GM21526 (cell line): Measurements from ENCODE around the gene STAT1.

Experiments used
- ATAC-seq: cut with Tn5 transposase; IDR thresholded peaks from one replicate; pipeline ENCODE4 v1.9.1; 2021; ENCODE audit warnings: moderate library complexity; ENCODE audit not compliant: unreplicated experiment, low FRiP score

Gene STAT1

GRCh38 chr2:191032588-191033429 is 18.8 kb upstream of the STAT1 start:
- ATAC-seq, result no peak

GRCh38 chr2:191031256-191031655 is 17.3 kb upstream of the STAT1 start:
- ATAC-seq, result no peak

GRCh38 chr2:191030521-191031154 is 16.7 kb upstream of the STAT1 start:
- ATAC-seq, result peak; percentile 91

- no peak for ATAC-seq
Measured at GRCh38 chr2:191029280-191029950, 15.4 kb upstream of the STAT1 start.

- ATAC-seq, result no peak
Measured at GRCh38 chr2:191026377-191026776, 12.4 kb upstream of the STAT1 start.

- no peak for ATAC-seq
Measured at GRCh38 chr2:191025135-191025534, 11.2 kb upstream of the STAT1 start.

GRCh38 chr2:191023235-191023679 is 9.3 kb upstream of the STAT1 start:
- ATAC-seq, result no peak

- ATAC-seq, result peak; percentile 28
Measured at GRCh38 chr2:191020742-191021381, 6.9 kb upstream of the STAT1 start.

- peak; percentile 73 for ATAC-seq
Measured at GRCh38 chr2:191020221-191020741, 6.3 kb upstream of the STAT1 start.

- ATAC-seq, result no peak
Measured at GRCh38 chr2:191019376-191019775, 5.4 kb upstream of the STAT1 start.

- no peak for ATAC-seq
Measured at GRCh38 chr2:191018643-191019119, 4.7 kb upstream of the STAT1 start.

- no peak for ATAC-seq
Measured at GRCh38 chr2:191018048-191018447, 4.1 kb upstream of the STAT1 start.

- no peak for ATAC-seq
Measured at GRCh38 chr2:191015831-191016230, 1.9 kb upstream of the STAT1 start.

- no peak for ATAC-seq
Measured at GRCh38 chr2:191015239-191015638, 1.3 kb upstream of the STAT1 start.

- ATAC-seq, result peak; percentile 6
Measured at GRCh38 chr2:191014653-191015020, 666 bp upstream of the STAT1 start.

- no peak for ATAC-seq
Measured at GRCh38 chr2:191013682-191013931, 364 bp downstream of the STAT1 start.

GRCh38 chr2:191012845-191013681 is 908 bp downstream of the STAT1 start:
- ATAC-seq, result no peak

- ATAC-seq, result no peak
Measured at GRCh38 chr2:191012346-191012745, 1.6 kb downstream of the STAT1 start.

GRCh38 chr2:191010887-191011885 is 2.8 kb downstream of the STAT1 start:
- ATAC-seq, result no peak
